GM19328 (cell line): Measurements from ENCODE around the gene NOS1AP.

Experiments used
- ATAC-seq: cut with Tn5 transposase; IDR thresholded peaks from one replicate; pipeline ENCODE4 v1.9.1; 2021; ENCODE audit warnings: mild to moderate bottlenecking, moderate library complexity; ENCODE audit not compliant: unreplicated experiment

Gene NOS1AP

GRCh38 chr1:162214202-162214601 lies 144.7 kb downstream of the NOS1AP start:
- no peak for ATAC-seq

DNA sequence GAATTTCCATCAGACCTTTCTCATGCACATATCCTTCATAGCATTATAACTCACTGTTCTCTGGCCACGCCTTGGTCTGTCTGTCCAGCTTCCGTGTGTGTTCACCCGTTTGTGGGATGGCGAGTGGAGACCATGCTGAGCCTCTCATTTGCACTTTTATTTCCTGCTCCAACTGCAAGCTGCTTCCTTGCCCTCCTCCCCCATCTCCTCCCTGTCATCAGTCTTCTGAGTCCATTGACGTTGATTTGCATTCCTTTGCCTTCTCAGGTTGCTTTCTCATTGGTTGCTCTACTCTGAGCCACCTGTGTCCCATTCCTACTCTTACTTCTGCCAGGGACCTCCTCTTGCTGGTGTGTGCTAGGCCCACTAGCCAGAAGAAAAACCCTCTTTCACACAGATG lies 146.4 kb downstream of the NOS1AP start:
- ATAC-seq: no peak

- ATAC-seq: no peak
Observed at GRCh38 chr1:162216604-162217003, 147.1 kb downstream of the NOS1AP start.

DNA sequence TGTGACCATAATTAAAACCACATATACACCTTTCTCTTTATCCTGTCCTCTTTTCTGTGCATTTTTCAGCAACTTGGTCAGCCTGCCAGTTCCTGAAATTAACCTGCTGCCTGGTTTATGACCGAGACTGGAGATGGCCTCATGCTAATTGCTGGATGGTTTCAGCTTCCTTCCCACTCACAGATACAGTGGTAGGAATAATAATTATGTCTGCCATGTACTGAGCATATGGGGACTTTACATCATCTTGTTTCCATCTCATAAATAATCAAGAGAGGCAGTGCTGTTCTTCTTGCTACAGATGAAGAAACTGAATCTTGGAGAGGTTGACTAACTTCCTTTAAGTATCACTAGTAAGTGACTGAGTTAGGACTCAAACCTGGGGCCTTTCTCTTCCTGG lies 148.2 kb downstream of the NOS1AP start:
- ATAC-seq: no peak

DNA sequence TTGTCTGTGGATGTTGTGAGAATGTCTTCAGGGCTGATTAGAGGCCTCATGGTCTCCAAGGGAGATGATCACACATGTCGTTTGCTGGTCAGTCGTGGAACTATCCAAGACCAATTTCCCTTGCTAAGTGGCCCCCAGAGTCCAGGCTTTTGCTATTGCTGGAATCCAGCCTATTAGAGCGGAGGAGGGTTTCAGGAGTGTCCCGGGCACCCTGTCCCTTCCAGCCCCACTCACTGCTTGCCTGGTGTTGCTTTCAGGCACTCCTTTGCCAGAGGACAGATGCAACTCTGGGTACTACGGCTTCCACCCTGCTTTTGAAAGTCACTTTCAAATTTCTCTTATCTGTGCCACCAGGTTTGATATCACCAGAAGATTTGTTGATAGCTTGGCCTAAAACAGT lies 149.1 kb downstream of the NOS1AP start:
- no peak for ATAC-seq

GRCh38 chr1:162218975-162219374 lies 149.5 kb downstream of the NOS1AP start:
- no peak for ATAC-seq

- no peak for ATAC-seq
Observed at GRCh38 chr1:162219461-162219860, 150.0 kb downstream of the NOS1AP start.

DNA sequence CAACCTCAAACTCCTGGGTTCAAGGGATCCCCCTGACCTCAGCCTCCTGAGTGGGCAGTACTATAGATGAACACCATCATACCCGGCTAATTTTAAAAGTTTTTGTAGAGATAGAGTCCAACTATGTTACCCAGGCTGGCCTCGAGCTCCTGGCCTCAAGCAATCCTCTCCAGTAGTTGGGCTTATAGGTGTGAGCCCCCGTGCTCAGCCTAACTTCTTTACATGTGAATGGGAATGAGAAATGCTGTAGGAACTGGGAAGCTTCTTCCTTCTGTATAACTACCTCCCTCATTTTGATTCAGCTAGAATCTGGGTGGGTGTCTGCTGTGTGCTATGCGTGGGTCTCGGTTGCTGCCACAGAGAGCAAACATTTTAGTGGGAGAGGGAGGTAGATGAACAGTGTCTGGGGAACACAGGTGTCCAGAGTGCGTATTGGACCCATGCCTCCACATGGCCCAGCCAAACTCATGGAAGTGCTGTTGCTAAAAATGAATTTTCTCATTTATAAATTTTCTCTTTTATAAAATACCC lies 150.6 kb downstream of the NOS1AP start:
- no peak for ATAC-seq

DNA sequence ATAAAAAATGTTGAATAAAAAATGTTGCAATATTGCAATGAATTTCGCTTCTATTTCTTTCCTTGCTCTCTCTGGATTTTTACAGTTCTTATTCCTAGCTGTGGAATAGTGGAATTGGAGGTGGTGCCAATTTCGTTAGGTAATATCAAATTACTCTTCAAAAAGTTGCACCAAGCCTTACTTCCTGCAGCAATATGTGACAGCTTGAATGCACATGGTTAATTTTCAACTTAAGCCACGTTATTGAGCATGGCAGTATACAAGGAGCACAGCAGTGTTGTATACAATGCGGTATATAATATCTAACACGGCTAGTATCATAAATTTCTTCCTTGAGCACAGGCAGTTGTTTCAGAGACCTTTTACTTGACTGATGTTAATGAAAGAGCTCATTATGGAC lies 152.5 kb downstream of the NOS1AP start:
- no peak for ATAC-seq

- ATAC-seq: no peak
Observed at GRCh38 chr1:162222730-162223129, 153.2 kb downstream of the NOS1AP start.

GRCh38 chr1:162223488-162223887 lies 154.0 kb downstream of the NOS1AP start:
- no peak for ATAC-seq

DNA sequence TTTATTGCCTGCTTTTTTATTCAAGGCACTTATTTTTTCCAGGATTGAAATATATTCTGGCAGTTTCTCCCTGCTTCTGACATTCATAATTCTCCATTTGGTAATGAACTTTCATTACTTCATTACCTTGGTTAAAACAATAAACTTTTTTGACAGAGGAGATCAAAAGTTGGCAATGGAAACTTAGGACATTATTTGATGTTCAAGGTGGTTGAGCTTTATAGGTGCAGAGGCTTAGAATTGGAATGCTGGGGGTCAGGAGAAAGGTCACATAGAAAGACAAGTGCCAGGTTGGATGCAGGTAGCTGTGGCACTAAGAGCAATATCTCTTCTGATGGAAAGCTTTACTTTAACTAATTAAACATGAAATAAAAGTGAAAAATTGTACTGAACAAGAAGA lies 154.8 kb downstream of the NOS1AP start:
- no peak for ATAC-seq

- no peak for ATAC-seq
Observed at GRCh38 chr1:162228586-162228985, 159.1 kb downstream of the NOS1AP start.

DNA sequence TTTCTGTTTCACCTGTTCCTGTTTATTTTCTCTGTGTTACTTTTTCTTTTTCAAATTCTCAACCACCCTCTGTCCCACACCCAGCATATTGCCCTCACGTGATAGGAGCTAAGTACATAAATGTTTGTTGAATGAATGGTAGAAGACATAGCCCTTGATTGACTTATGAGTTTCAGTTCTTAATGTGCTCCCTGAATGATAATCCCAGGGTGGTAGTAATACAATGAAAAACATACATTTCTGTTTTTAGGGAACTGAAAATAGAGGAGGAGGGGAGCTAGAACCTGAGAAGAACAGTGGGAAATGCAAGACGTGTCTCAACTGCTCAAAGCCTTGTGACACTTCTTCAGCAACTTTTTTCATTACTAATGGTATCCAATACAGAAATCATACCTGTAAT lies 160.1 kb downstream of the NOS1AP start:
- ATAC-seq: no peak

DNA sequence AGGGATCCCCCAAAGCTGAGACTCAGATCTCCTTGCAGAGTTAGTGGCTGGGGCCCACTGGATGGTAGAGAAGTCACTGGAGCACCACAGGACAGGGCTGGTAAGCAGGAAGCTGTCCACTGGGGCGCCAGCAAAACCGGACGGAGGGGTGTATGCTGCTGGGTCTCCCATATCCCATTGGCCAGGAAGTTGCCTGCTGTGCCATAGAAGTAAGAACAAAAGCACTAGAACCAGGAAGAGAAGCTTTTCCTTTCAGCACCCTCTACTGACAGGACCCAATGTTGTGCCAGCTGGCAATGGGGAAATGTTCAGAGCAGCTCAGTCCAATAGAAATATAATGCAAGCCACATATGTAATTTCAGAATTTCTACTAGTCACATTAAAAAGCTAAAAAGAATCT lies 160.6 kb downstream of the NOS1AP start:
- ATAC-seq: no peak

- ATAC-seq: no peak
Observed at GRCh38 chr1:162230517-162230916, 161.0 kb downstream of the NOS1AP start.

DNA sequence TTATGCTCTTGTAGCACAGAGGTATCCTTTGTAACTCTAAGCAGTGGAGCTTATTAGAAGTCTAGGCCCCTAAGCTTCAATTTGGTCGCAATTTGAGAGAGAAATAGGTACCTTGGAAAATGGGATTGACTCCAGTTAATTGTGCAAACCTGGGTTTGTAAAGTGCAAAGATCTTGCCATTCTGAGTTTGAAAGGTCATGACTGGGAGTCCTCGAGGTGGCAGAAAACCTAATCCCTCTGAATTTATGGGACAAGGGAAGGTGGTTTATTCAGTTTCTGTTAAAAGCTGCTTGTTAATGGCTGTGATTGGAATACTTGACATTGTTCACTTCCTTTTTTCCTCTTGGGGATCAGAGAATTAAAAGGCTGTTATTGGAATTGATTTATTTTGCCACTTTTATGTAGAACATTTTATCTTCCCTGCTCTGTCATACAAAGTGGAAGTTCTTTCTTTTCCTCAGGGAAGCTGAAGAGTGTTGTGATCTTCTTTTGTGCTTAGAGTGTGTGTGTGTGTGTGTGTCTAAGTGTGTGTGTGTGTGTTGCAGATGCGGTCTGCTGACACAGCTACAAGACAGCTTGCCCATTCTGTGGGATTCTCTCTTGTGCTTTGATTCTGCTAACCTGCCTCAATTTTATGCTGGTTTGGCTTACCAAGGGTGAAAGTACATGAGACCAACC lies 162.7 kb downstream of the NOS1AP start:
- ATAC-seq: no peak

- no peak for ATAC-seq
Observed at GRCh38 chr1:162233066-162233465, 163.6 kb downstream of the NOS1AP start.

- no peak for ATAC-seq
Observed at GRCh38 chr1:162233937-162234336, 164.4 kb downstream of the NOS1AP start.

- no peak for ATAC-seq
Observed at GRCh38 chr1:162234571-162234970, 165.1 kb downstream of the NOS1AP start.

DNA sequence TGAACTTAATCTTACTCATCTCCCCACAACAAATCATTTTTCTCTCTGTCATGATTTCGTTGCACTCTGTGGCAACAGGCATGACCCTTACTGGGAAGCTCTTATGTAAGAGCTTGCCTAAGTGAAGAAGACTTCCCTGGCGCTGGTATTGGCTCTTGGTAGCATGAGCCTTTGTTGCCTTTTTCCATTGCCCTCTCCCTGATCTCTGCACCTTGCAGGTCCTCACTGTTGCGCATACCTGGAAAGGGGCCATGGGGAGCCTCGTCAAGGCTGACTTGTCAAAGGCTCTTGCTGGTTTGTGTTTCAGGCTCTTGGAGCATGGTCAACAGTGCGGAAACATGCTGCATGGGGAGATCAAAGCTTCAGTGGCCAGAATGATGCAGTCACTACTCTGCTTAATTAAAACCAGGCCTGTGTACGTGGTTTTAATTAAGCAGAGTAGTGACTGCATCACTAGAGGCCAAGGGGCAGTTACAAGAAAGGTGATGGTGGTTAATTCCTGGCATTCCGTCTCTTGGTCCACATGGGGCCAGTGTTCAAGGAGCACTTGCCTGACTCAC lies 165.8 kb downstream of the NOS1AP start:
- ATAC-seq: no peak

DNA sequence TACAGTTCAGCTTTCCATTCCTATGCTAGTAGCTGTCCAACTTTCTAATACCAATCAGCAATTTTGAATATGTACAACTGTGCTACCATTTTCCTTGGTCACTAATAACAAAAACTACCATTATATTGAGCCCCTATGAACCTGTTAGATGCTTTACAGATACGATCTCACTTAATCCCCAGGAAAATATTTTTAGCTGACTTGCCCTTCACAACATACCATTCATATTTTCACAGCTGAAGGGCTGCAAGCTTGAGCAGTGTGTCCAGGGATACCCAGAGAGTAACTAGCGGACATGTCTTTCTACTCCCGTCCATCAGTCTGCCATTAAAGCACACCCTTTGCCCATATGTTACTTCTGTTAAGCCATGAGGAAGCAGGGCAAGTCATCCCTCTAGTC lies 166.7 kb downstream of the NOS1AP start:
- no peak for ATAC-seq

DNA sequence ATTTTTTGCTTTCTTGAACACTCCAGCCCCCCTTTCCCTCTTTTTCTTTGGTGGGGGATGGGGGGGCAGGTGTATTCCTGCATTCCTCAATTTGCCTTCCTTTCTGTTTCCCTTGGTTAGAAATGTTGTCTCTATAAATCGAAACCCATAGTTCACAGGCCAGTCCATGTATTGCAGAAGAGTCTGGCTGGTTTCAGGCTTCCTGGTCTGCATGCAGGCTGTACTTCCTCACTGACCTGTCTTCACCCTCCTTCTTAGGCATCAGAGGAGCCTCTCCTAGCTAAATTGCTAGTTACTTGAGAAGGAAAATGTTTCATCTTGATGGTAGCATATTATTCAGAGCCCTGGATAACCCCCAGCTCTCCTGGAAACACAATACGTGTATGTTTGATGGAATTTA lies 167.1 kb downstream of the NOS1AP start:
- no peak for ATAC-seq
